Transverse colon (tissue), 3 donors: ENCODE data around the gene PAK4.

Experiments
- EP300 ChIP-seq: sonication (generic); formaldehyde crosslinking; IDR thresholded peaks from one replicate; pipeline ENCODE4 v1.6.1; 2017; ENCODE audit warnings: antibody characterized with exemption, low read depth
- POLR2A ChIP-seq: fragments of 450-650 bp; IDR thresholded peaks from one replicate; pipeline ENCODE4 v1.6.1; 2016; ENCODE audit warnings: antibody characterized with exemption, mild to moderate bottlenecking, moderate library complexity
- TF ChIP-seq, protein P1 (sequence below), 5 experiments: fragments of 200-600 bp in 3 of 5; fragments of 450-650 bp in 2 of 5; sonication (generic) in 3 of 5; IDR thresholded peaks; 1 replicate in 2 of 5; 2 replicates in 3 of 5; pipeline ENCODE4 v1.5.1; 2016 to 2017; ENCODE audit warnings: antibody characterized with exemption in 5 of 5, inconsistent platforms in 3 of 5, mild to moderate bottlenecking in 2 of 5, moderate library complexity in 1 of 5

DNA sequence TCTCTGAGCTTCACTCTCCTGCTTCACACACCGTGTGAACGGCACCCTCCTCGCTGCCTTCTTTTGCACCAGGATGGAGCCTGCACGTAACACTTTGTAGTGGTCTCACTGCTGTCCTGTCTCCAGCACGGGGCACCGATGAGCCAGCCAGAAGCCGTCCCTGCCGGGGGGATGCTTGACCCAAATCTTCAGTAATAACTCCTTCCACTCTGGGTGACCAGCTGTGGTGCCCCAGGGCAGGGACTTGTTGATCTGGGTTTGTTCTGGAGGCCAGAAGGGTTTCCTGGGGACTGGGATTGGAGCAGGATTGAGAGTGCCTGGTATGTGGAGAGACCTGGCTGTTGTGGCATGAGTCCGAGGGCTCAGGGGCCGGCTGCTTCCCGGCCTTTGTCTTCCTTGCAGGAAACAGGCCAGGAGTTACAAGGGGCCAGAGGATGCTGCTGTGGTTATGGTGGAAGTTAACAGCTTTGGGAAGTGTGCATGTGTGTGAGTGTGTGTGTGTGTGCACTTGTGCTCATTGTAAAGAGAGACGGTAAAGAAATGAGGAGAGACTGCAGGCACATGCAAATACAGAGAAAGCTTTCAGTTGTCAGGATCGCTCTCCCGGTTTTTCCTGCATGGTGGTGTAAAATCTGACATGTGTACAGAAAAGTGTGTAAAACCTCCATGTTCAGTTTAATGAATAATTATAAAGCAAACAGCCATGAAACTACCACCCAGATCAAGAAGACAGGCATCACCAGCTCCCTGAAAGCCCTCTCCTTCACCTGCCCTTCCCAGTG is 18.9 kb downstream of the PAK4 start:
- TF ChIP-seq, protein P1, sequence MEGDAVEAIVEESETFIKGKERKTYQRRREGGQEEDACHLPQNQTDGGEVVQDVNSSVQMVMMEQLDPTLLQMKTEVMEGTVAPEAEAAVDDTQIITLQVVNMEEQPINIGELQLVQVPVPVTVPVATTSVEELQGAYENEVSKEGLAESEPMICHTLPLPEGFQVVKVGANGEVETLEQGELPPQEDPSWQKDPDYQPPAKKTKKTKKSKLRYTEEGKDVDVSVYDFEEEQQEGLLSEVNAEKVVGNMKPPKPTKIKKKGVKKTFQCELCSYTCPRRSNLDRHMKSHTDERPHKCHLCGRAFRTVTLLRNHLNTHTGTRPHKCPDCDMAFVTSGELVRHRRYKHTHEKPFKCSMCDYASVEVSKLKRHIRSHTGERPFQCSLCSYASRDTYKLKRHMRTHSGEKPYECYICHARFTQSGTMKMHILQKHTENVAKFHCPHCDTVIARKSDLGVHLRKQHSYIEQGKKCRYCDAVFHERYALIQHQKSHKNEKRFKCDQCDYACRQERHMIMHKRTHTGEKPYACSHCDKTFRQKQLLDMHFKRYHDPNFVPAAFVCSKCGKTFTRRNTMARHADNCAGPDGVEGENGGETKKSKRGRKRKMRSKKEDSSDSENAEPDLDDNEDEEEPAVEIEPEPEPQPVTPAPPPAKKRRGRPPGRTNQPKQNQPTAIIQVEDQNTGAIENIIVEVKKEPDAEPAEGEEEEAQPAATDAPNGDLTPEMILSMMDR (IDR thresholded peaks at IDR 0.05), result no peak
- no peak for TF ChIP-seq EP300
- TF ChIP-seq POLR2A, result no peak
